Tracheal epithelial cell (primary cell): ENCODE results near the gene TNFRSF1B. TPM values are rescaled to one million over a fixed set of nuclear protein-coding genes. Genes with fewer than 3 reads are reported as not detected.

ENCODE experiments used
- total RNA-seq: library from RNA; depleted of rRNA; stranded (reverse); fragments of >200 nt; gene quantifications from 2 replicates; pipeline ENCODE4 v1.2.1, GENCODE V29; 2014

The TNFRSF1B gene
- under 0.01 TPM in 1 of 2 replicates, not detected in the other for total RNA-seq

GRCh38 chr1:12166834-12167492, at the start of gene TNFRSF1B:
Gene TNFRSF1B (plus strand): TSS chr1:12166991. CDS start chr1:12167092, 101 bp downstream.

GRCh38 chr1:12229835-12230548, 63.2 kb downstream of the TNFRSF1B start, which contains the start of gene VPS13D:
Gene VPS13D (plus strand): TSS chr1:12230030. CDS start chr1:12234267, 4,237 bp downstream.

Other genes with a start within 250 kb of the TNFRSF1B start
- gene KIAA2013, start 240.6 kb upstream of the TNFRSF1B start, total RNA-seq: 86.5 and 98.3 TPM in 2 replicates
- 62.2 and 144 TPM in 2 replicates for gene PLOD1, start 232.3 kb upstream of the TNFRSF1B start, total RNA-seq
- 72.1 and 94.8 TPM in 2 replicates for gene MFN2, start 186.5 kb upstream of the TNFRSF1B start, total RNA-seq
- 44.3 and 60.0 TPM in 2 replicates for gene MIIP, start 147.5 kb upstream of the TNFRSF1B start, total RNA-seq
- not detected in 2 replicates for gene TNFRSF8, start 103.7 kb upstream of the TNFRSF1B start, total RNA-seq
- 29.4 and 38.8 TPM in 2 replicates for gene VPS13D, start 63.0 kb downstream of the TNFRSF1B start, total RNA-seq